GM21786 (cell line): Measurements from ENCODE around the gene CNOT6L.
"Not testable (repeated sequence)": the region's sequence is repeated elsewhere in the genome, so short reads cannot be mapped to it uniquely, and the experiment has no call there.

Source experiments
- ATAC-seq: cut with Tn5 transposase; IDR thresholded peaks from one replicate; pipeline ENCODE4 v1.9.1; 2021; ENCODE audit not compliant: unreplicated experiment

Gene CNOT6L

GRCh38 chr4:77782102-77782835 lies 36.9 kb downstream of the CNOT6L start:
- ATAC-seq = no peak

- not testable (repeated sequence) for ATAC-seq
These were observed 38.4 kb downstream of the CNOT6L start for GRCh38 chr4:77780762-77781161.

- ATAC-seq = no peak
These were observed 41.9 kb downstream of the CNOT6L start for GRCh38 chr4:77777135-77777807.

GRCh38 chr4:77776182-77777134 lies 42.7 kb downstream of the CNOT6L start:
- no peak for ATAC-seq

GRCh38 chr4:77773101-77773500 lies 46.1 kb downstream of the CNOT6L start:
- ATAC-seq = no peak

GRCh38 chr4:77771566-77771965 lies 47.6 kb downstream of the CNOT6L start:
- no peak for ATAC-seq

- ATAC-seq = no peak
These were observed 53.4 kb downstream of the CNOT6L start for GRCh38 chr4:77765720-77766119.

GRCh38 chr4:77762531-77762930 lies 56.6 kb downstream of the CNOT6L start:
- no peak for ATAC-seq

- ATAC-seq = no peak
These were observed 57.6 kb downstream of the CNOT6L start for GRCh38 chr4:77761595-77761994.

GRCh38 chr4:77758804-77759203 lies 60.4 kb downstream of the CNOT6L start:
- ATAC-seq = no peak

- ATAC-seq = no peak
These were observed 67.4 kb downstream of the CNOT6L start for GRCh38 chr4:77751764-77752163.

GRCh38 chr4:77745792-77746191 lies 73.4 kb downstream of the CNOT6L start:
- ATAC-seq = no peak

GRCh38 chr4:77742054-77742453 lies 77.1 kb downstream of the CNOT6L start:
- ATAC-seq = no peak

- no peak for ATAC-seq
These were observed 78.7 kb downstream of the CNOT6L start for GRCh38 chr4:77740480-77740879.

- peak; percentile 97 for ATAC-seq
These were observed 84.2 kb downstream of the CNOT6L start for GRCh38 chr4:77734928-77735327.

- no peak for ATAC-seq
These were observed 87.5 kb downstream of the CNOT6L start for GRCh38 chr4:77731656-77732055.

- no peak for ATAC-seq
These were observed 90.7 kb downstream of the CNOT6L start for GRCh38 chr4:77728420-77728819.

- no peak for ATAC-seq
These were observed 98.1 kb downstream of the CNOT6L start for GRCh38 chr4:77721073-77721472.

- not testable (repeated sequence) for ATAC-seq
These were observed 100.7 kb downstream of the CNOT6L start for GRCh38 chr4:77718500-77718899.

GRCh38 chr4:77715414-77716290 lies 103.5 kb downstream of the CNOT6L start:
- ATAC-seq = no peak
